GDM1 (cell line): Measurements from ENCODE around the gene ACSL1.

Experiments used
- DNase-seq: peaks from one replicate; lab custom pipeline; 2025; lab: John Stamatoyannopoulos, UW

Gene ACSL1

GRCh38 chr4:184838249-184839074 is 12.7 kb upstream of the ACSL1 start:
- no peak for DNase-seq

- no peak for DNase-seq
Measured at GRCh38 chr4:184836613-184837012, 10.8 kb upstream of the ACSL1 start.

- DNase-seq: no peak
Measured at GRCh38 chr4:184833046-184833838, 7.5 kb upstream of the ACSL1 start.

- no peak for DNase-seq
Measured at GRCh38 chr4:184831153-184831552, 5.4 kb upstream of the ACSL1 start.

GRCh38 chr4:184826691-184827270 is 1.0 kb upstream of the ACSL1 start:
- DNase-seq: no peak

- no peak for DNase-seq
Measured at GRCh38 chr4:184825141-184825895, 450 bp downstream of the ACSL1 start.

- no peak for DNase-seq
Measured at GRCh38 chr4:184824776-184825084, 1.0 kb downstream of the ACSL1 start.

- no peak for DNase-seq
Measured at GRCh38 chr4:184824081-184824775, 1.5 kb downstream of the ACSL1 start.

GRCh38 chr4:184823014-184823413 is 2.8 kb downstream of the ACSL1 start:
- no peak for DNase-seq

- no peak for DNase-seq
Measured at GRCh38 chr4:184822356-184822755, 3.4 kb downstream of the ACSL1 start.

GRCh38 chr4:184821242-184821641 is 4.5 kb downstream of the ACSL1 start:
- no peak for DNase-seq

- DNase-seq: no peak
Measured at GRCh38 chr4:184819786-184820185, 6.0 kb downstream of the ACSL1 start.

GRCh38 chr4:184818216-184818564 is 7.6 kb downstream of the ACSL1 start:
- no peak for DNase-seq

- DNase-seq: no peak
Measured at GRCh38 chr4:184817494-184818215, 8.1 kb downstream of the ACSL1 start.

- DNase-seq: no peak
Measured at GRCh38 chr4:184816962-184817361, 8.8 kb downstream of the ACSL1 start.

- no peak for DNase-seq
Measured at GRCh38 chr4:184815046-184815877, 10.5 kb downstream of the ACSL1 start.

GRCh38 chr4:184814686-184815045 is 11.1 kb downstream of the ACSL1 start:
- no peak for DNase-seq

- no peak for DNase-seq
Measured at GRCh38 chr4:184812651-184813181, 13.1 kb downstream of the ACSL1 start.

GRCh38 chr4:184812199-184812542 is 13.6 kb downstream of the ACSL1 start:
- no peak for DNase-seq

- no peak for DNase-seq
Measured at GRCh38 chr4:184811526-184812198, 14.1 kb downstream of the ACSL1 start.
